H9 (cell line): ENCODE data around the gene DHH. TPM values are rescaled to one million over a fixed set of nuclear protein-coding genes. Genes with fewer than 3 reads are reported as not detected.

Experiments
- DNase-seq: peaks from one replicate; pipeline ENCODE4 v3.0.0-alpha.2; 2017
- H2AFZ ChIP-seq: one replicate; pipeline ENCODE4 v1.6.1; 2013; ENCODE audit warnings: mild to moderate bottlenecking, low read length, control low read depth, moderate library complexity
- H2AK5ac ChIP-seq: 2 replicates; pipeline ENCODE4 v1.6.1; 2013; ENCODE audit warnings: low read length, control low read depth, mixed read lengths; ENCODE audit not compliant: insufficient read length
- H2BK120ac ChIP-seq: one replicate; pipeline ENCODE4 v1.6.1; 2013; ENCODE audit warnings: low read depth, mild to moderate bottlenecking, low read length, control low read depth, inconsistent platforms; ENCODE audit not compliant: poor library complexity, severe bottlenecking
- H2BK12ac ChIP-seq: 2 replicates; pipeline ENCODE4 v1.6.1; 2013; ENCODE audit warnings: low read length, control low read depth, mixed read lengths, low read depth; ENCODE audit not compliant: insufficient read length
- H2BK15ac ChIP-seq: 2 replicates; pipeline ENCODE4 v1.6.1; 2013; ENCODE audit warnings: low read depth, low read length, control low read depth
- H2BK20ac ChIP-seq: one replicate; pipeline ENCODE4 v1.6.1; 2013; ENCODE audit warnings: low read depth, mild to moderate bottlenecking, low read length, control low read depth, inconsistent platforms; ENCODE audit not compliant: poor library complexity, severe bottlenecking
- H2BK5ac ChIP-seq: 2 replicates; pipeline ENCODE4 v1.6.1; 2013; ENCODE audit warnings: low read length, control low read depth, mixed read lengths; ENCODE audit not compliant: insufficient read length
- H3K14ac ChIP-seq: 2 replicates; pipeline ENCODE4 v1.6.1; 2013; ENCODE audit warnings: low read length, control low read depth; ENCODE audit not compliant: insufficient read depth
- H3K18ac ChIP-seq: 2 replicates; pipeline ENCODE4 v1.6.1; 2013; ENCODE audit warnings: low read depth, mild to moderate bottlenecking, mixed read lengths, low read length, control low read depth; ENCODE audit not compliant: insufficient read length
- H3K23ac ChIP-seq: 2 replicates; pipeline ENCODE4 v1.6.1; 2013; ENCODE audit warnings: low read length, control low read depth, mixed read lengths, low read depth; ENCODE audit not compliant: insufficient read length
- H3K23me2 ChIP-seq: 2 replicates; pipeline ENCODE4 v1.6.1; 2013; ENCODE audit warnings: low read depth, mild to moderate bottlenecking, mixed read lengths, low read length, control low read depth; ENCODE audit not compliant: insufficient read length, poor library complexity, severe bottlenecking
- H3K27ac ChIP-seq: 2 replicates; pipeline ENCODE4 v1.5.1; 2013; ENCODE audit warnings: low read length, control low read depth, mixed read lengths, low read depth; ENCODE audit not compliant: insufficient read length
- H3K27me3 ChIP-seq: 2 replicates; pipeline ENCODE4 v1.6.1; 2013; ENCODE audit warnings: low read length, control low read depth, inconsistent platforms; ENCODE audit not compliant: insufficient read depth
- H3K4ac ChIP-seq: 2 replicates; pipeline ENCODE4 v1.6.1; 2013; ENCODE audit warnings: low read depth, mild to moderate bottlenecking, control low read depth, inconsistent platforms, low read length, moderate library complexity
- H3K4me1 ChIP-seq: 2 replicates; pipeline ENCODE4 v1.6.1; 2013; ENCODE audit warnings: low read length, control low read depth, inconsistent platforms; ENCODE audit not compliant: insufficient read depth
- H3K4me2 ChIP-seq: 2 replicates; pipeline ENCODE4 v1.6.1; 2013; ENCODE audit warnings: low read length, control low read depth, mixed read lengths; ENCODE audit not compliant: insufficient read length, insufficient read depth
- H3K56ac ChIP-seq: 2 replicates; pipeline ENCODE4 v1.6.1; 2013; ENCODE audit warnings: low read depth, mild to moderate bottlenecking, mixed read lengths, low read length, control low read depth; ENCODE audit not compliant: insufficient read length
- H3K79me1 ChIP-seq: 2 replicates; pipeline ENCODE4 v1.6.1; 2013; ENCODE audit warnings: low read depth, mild to moderate bottlenecking, moderate library complexity, low read length, control low read depth, inconsistent platforms; ENCODE audit not compliant: insufficient read depth, poor library complexity, severe bottlenecking
- H3K79me2 ChIP-seq: 2 replicates; pipeline ENCODE4 v1.6.1; 2013; ENCODE audit warnings: low read length, control low read depth, inconsistent platforms; ENCODE audit not compliant: insufficient read depth
- H3K9ac ChIP-seq: 2 replicates; pipeline ENCODE4 v1.6.1; 2013; ENCODE audit warnings: low read length, control low read depth, mixed read lengths; ENCODE audit not compliant: insufficient read length; ENCODE audit errors: extremely low read depth
- H3K9me3 ChIP-seq: one replicate; pipeline ENCODE4 v1.6.1; 2013; ENCODE audit warnings: low read depth, low read length, inconsistent platforms; ENCODE audit not compliant: control insufficient read depth
- H3T11ph ChIP-seq: one replicate; pipeline ENCODE4 v1.6.1; 2013; ENCODE audit warnings: mild to moderate bottlenecking, low read length, control low read depth, inconsistent platforms
- H4K20me1 ChIP-seq: one replicate; pipeline ENCODE4 v1.6.1; 2013; ENCODE audit not compliant: control insufficient read depth, insufficient read length, insufficient read depth
- H4K5ac ChIP-seq: 2 replicates; pipeline ENCODE4 v1.6.1; 2013; ENCODE audit warnings: low read depth, mild to moderate bottlenecking, mixed read lengths, low read length, control low read depth; ENCODE audit not compliant: insufficient read length
- H4K8ac ChIP-seq: replicated peaks from 2 replicates; pipeline ENCODE4 v1.6.1; 2013; ENCODE audit warnings: low read length, control low read depth, mixed read lengths, low read depth; ENCODE audit not compliant: insufficient read length
- H4K91ac ChIP-seq: 2 replicates; pipeline ENCODE4 v1.6.1; 2013; ENCODE audit warnings: low read depth, mild to moderate bottlenecking, moderate library complexity, mixed read lengths, low read length, control low read depth; ENCODE audit not compliant: insufficient read length
- H3K27ac Mint-ChIP-seq, 3 experiments: 2 replicates in 2 of 3; 3 replicates in 1 of 3; pipeline ENCODE4 v1.8.0; 2020 to 2021; ENCODE audit warnings: mixed read lengths in 3 of 3, mild to moderate bottlenecking in 1 of 3, moderate library complexity in 1 of 3
- H3K27me3 Mint-ChIP-seq: 2 replicates; pipeline ENCODE4 v1.8.0; 2021; ENCODE audit warnings: low read depth, mild to moderate bottlenecking, moderate library complexity, mixed read lengths
- H3K36me3 Mint-ChIP-seq, 3 experiments: 2 replicates in 2 of 3; 3 replicates in 1 of 3; pipeline ENCODE4 v1.8.0; 2020 to 2021; ENCODE audit warnings: low read depth in 3 of 3, mixed read lengths in 3 of 3; ENCODE audit not compliant: insufficient read depth in 1 of 3
- H3K4me1 Mint-ChIP-seq, 2 experiments: 2 replicates each; pipeline ENCODE4 v1.8.0; 2020; ENCODE audit warnings: mixed read lengths in 2 of 2
- H3K4me3 Mint-ChIP-seq, 2 experiments: 2 replicates in 1 of 2; 3 replicates in 1 of 2; pipeline ENCODE4 v1.8.0; 2020 to 2021; ENCODE audit warnings: mild to moderate bottlenecking in 2 of 2, mixed read lengths in 2 of 2, moderate library complexity in 1 of 2
- H3K9me3 Mint-ChIP-seq, 2 experiments: 2 replicates in 1 of 2; 3 replicates in 1 of 2; pipeline ENCODE4 v1.8.0; 2020; ENCODE audit warnings: mild to moderate bottlenecking in 2 of 2, mixed read lengths in 2 of 2, moderate library complexity in 1 of 2
- WGBS: extraction: QIAGEN DNeasy Blood & Tissue Kit; methylation state at CpG from one replicate; pipeline ENCODE4 v1.1.7; 2013; ENCODE audit warnings: missing lambda C conversion rate, low lambda C conversion rate, mixed read lengths; ENCODE audit not compliant: insufficient read length; ENCODE audit errors: extremely low coverage; 5-methylcytosine and 5-hydroxymethylcytosine counted together
- total RNA-seq: library from RNA; stranded (reverse); gene quantifications from 2 replicates; pipeline ENCODE4 v1.2.1, GENCODE V29; 2021
- TF ChIP-seq, protein P1 (sequence below): fragments of 200-600 bp; sonication (generic); conservative IDR thresholded peaks from 3 replicates; pipeline ENCODE4 v1.8.0; 2021; ENCODE audit warnings: antibody characterized with exemption, mild to moderate bottlenecking

DHH gene
- total RNA-seq, 1 experiment from 2014 or later, result 0.20 TPM

DNA sequence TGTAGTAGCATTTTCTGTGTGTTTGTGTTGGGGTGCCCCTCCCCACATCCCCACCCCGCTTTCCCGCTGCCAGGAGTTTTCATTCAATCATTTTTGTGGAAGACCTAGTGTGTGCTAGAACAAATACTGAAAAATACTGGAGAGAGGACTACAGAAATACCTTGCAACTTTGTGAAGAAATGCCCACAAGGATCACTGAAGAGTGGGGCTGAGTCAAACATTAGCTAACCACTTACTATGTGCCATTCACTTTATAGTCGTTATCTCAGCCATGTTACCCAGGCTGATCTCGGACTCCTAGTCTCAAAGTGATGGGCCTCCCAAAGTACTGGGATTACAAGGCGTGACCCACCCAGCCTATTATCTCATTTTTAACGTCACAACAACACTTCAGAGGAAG, 16.6 kb upstream of the DHH start:
- Mint-ChIP-seq H3K27ac (peak overlapping the region; percentile 55 to 78 (median 62); a peak in 5 of 7 replicates), H3K9me3 (peaks cover 15 to 19% of the 10 kb centered on the region in 2 experiments), H3K36me3 (peaks cover 5 to 16% (median 5%) of the 10 kb centered on the region in 3 experiments), H3K4me3 (peak overlapping the region; percentile 86 to 99), H3K27me3 (peaks cover 4% of the 10 kb centered on the region; the same call in 1 of the 2 replicates), H3K4me1 (peaks cover 23 to 28% of the 10 kb centered on the region in 2 experiments)
- H4K8ac ChIP-seq, result no peak overlapping the region
- H3K23me2 ChIP-seq, result peaks cover 8% of the 10 kb centered on the region
- no peak overlapping the region for H3T11ph ChIP-seq
- WGBS, result no CpG with 5 or more reads among the region's 6 CpGs
- no peak overlapping the region for H4K5ac ChIP-seq
- H3K14ac ChIP-seq, result no peak overlapping the region
- TF ChIP-seq, protein P1, sequence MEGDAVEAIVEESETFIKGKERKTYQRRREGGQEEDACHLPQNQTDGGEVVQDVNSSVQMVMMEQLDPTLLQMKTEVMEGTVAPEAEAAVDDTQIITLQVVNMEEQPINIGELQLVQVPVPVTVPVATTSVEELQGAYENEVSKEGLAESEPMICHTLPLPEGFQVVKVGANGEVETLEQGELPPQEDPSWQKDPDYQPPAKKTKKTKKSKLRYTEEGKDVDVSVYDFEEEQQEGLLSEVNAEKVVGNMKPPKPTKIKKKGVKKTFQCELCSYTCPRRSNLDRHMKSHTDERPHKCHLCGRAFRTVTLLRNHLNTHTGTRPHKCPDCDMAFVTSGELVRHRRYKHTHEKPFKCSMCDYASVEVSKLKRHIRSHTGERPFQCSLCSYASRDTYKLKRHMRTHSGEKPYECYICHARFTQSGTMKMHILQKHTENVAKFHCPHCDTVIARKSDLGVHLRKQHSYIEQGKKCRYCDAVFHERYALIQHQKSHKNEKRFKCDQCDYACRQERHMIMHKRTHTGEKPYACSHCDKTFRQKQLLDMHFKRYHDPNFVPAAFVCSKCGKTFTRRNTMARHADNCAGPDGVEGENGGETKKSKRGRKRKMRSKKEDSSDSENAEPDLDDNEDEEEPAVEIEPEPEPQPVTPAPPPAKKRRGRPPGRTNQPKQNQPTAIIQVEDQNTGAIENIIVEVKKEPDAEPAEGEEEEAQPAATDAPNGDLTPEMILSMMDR, result no peak
- peak overlapping the region; percentile 91 for H3K4me2 ChIP-seq
- H2BK120ac ChIP-seq, result no peak overlapping the region
- no peak for DNase-seq
- H2BK5ac ChIP-seq, result no peak overlapping the region
- H3K27ac ChIP-seq, result no peak overlapping the region
- H2BK12ac ChIP-seq, result no peak overlapping the region
- no peak overlapping the region for H3K56ac ChIP-seq
- H4K20me1 ChIP-seq, result no peaks in the 10 kb centered on the region
- no peak overlapping the region for H2BK15ac ChIP-seq
- H3K9me3 ChIP-seq, result no peaks in the 10 kb centered on the region
- no peak overlapping the region for H3K4ac ChIP-seq
- peaks cover 1% of the 10 kb centered on the region; the same call in 1 of the 2 replicates for H3K79me2 ChIP-seq
- H2AK5ac ChIP-seq, result no peak overlapping the region
- H3K27me3 ChIP-seq, result no peaks in the 10 kb centered on the region
- H3K23ac ChIP-seq, result no peak overlapping the region
- no peak overlapping the region for H2BK20ac ChIP-seq
- no peak overlapping the region for H4K91ac ChIP-seq
- no peak overlapping the region for H3K9ac ChIP-seq
- no peak overlapping the region for H3K18ac ChIP-seq
- peaks cover 6% of the 10 kb centered on the region for H3K79me1 ChIP-seq
- peak overlapping the region; percentile 7 for H2AFZ ChIP-seq
- H3K4me1 ChIP-seq, result peaks cover 5% of the 10 kb centered on the region; the same call in 1 of the 2 replicates
